Measurements from ENCODE around the gene PRG2. TPM values are rescaled to one million over a fixed set of nuclear protein-coding genes. Genes with fewer than 3 reads are reported as not detected.

Gene PRG2
- total and polyA plus RNA-seq, 5 donors, result 0.16 to 0.23 TPM; not detected in 3

- Histone ChIP-seq H3K9me3 (ENCODE audit: control insufficient read depth, low read length) (no peaks in the 10 kb centered on the region), H3K27ac (ENCODE audit: low read length) (no peak overlapping the region), H3K4me3 (ENCODE audit: low read length) (no peak overlapping the region), H3K27me3 (ENCODE audit: control insufficient read depth, insufficient read depth) (no peaks in the 10 kb centered on the region), H3K4me1 (ENCODE audit: control insufficient read depth, insufficient read depth, low read length) (peaks cover 2% of the 10 kb centered on the region)
- DNase-seq (no peak), ATAC-seq (no peak)
- WGBS, result 45% methylated on average over 4 of the region's 4 CpGs
- intact Hi-C loops (cut with DNase I), result no loop called here
Observed at GRCh38 chr11:57353446-57353845, 37.0 kb downstream of the PRG2 start.

- H3K9me3 ChIP-seq (ENCODE audit: control insufficient read depth, low read length), result no peaks in the 10 kb centered on the region
- no peak for ATAC-seq
- no peak for DNase-seq
- 49% methylated on average over 5 of the region's 5 CpGs for WGBS
- H3K4me3 ChIP-seq (ENCODE audit: low read length), result no peak overlapping the region
- intact Hi-C loops (cut with DNase I), result no loop called here
- no peaks in the 10 kb centered on the region for H3K27me3 ChIP-seq (ENCODE audit: control insufficient read depth, insufficient read depth)
- H3K27ac ChIP-seq (ENCODE audit: low read length), result no peak overlapping the region
- peaks cover 2% of the 10 kb centered on the region for H3K4me1 ChIP-seq (ENCODE audit: control insufficient read depth, insufficient read depth, low read length)
Observed at GRCh38 chr11:57353036-57353435, 37.4 kb downstream of the PRG2 start.

GRCh38 chr11:57349491-57350274, 40.8 kb downstream of the PRG2 start:
- no peak overlapping the region for H3K27ac ChIP-seq (ENCODE audit: low read length)
- no peak overlapping the region for H3K4me3 ChIP-seq (ENCODE audit: low read length)

GRCh38 chr11:57348636-57349313, 41.7 kb downstream of the PRG2 start:
- intact Hi-C loops (cut with DNase I), result loop anchor here in 3 of 4 donors (5.0 to 10.0 kb wide), 6 partner anchors 106 to 296 kb away; partner anchors contain the start of gene YPEL4 (in 3 of the 3)
- H3K9me3 ChIP-seq (ENCODE audit: control insufficient read depth, low read length), result no peaks in the 10 kb centered on the region
- no peak overlapping the region for H3K27ac ChIP-seq (ENCODE audit: low read length)
- WGBS, result 92% methylated on average over 14 of the region's 14 CpGs
- no peak overlapping the region for H3K4me3 ChIP-seq (ENCODE audit: low read length)
- ATAC-seq (no peak), DNase-seq (no peak)
- H3K27me3 ChIP-seq (ENCODE audit: control insufficient read depth, insufficient read depth), result no peaks in the 10 kb centered on the region
- H3K4me1 ChIP-seq (ENCODE audit: control insufficient read depth, insufficient read depth, low read length), result no peaks in the 10 kb centered on the region

More at GRCh38 chr11:57349491-57350274, 40.8 kb downstream of the PRG2 start:
- peaks cover 2% of the 10 kb centered on the region for H3K4me1 ChIP-seq (ENCODE audit: control insufficient read depth, insufficient read depth, low read length)
- intact Hi-C loops (cut with DNase I), result loop anchor here in 3 of 4 donors (5.0 to 10.0 kb wide), 6 partner anchors 105 to 295 kb away; partner anchors contain the start of gene YPEL4 (in 3 of the 3)
- no peaks in the 10 kb centered on the region for H3K9me3 ChIP-seq (ENCODE audit: control insufficient read depth, low read length)
- ATAC-seq (peak; percentile 54 to 73), DNase-seq (peak; percentile 62 to 88 (median 88))
- no peaks in the 10 kb centered on the region for H3K27me3 ChIP-seq (ENCODE audit: control insufficient read depth, insufficient read depth)
- WGBS, result 18% methylated on average over 31 of the region's 31 CpGs

- H3K27me3 ChIP-seq (ENCODE audit: control insufficient read depth, insufficient read depth), result no peaks in the 10 kb centered on the region
- no peaks in the 10 kb centered on the region for H3K4me1 ChIP-seq (ENCODE audit: control insufficient read depth, insufficient read depth, low read length)
- intact Hi-C loops (cut with DNase I), result loop anchor here in 3 of 4 donors (5.0 to 10.0 kb wide), 6 partner anchors 107 to 297 kb away; partner anchors contain the start of gene YPEL4 (in 3 of the 3)
- DNase-seq (no peak), ATAC-seq (no peak)
- no peak overlapping the region for H3K27ac ChIP-seq (ENCODE audit: low read length)
- 74% methylated on average over 7 of the region's 7 CpGs for WGBS
- no peaks in the 10 kb centered on the region for H3K9me3 ChIP-seq (ENCODE audit: control insufficient read depth, low read length)
- H3K4me3 ChIP-seq (ENCODE audit: low read length), result no peak overlapping the region
Observed at GRCh38 chr11:57348052-57348451, 42.4 kb downstream of the PRG2 start.

GRCh38 chr11:57347336-57347735, 43.1 kb downstream of the PRG2 start:
- Histone ChIP-seq H3K27ac (ENCODE audit: low read length) (no peak overlapping the region), H3K27me3 (ENCODE audit: control insufficient read depth, insufficient read depth) (no peaks in the 10 kb centered on the region), H3K4me3 (ENCODE audit: low read length) (no peak overlapping the region), H3K4me1 (ENCODE audit: control insufficient read depth, insufficient read depth, low read length) (no peaks in the 10 kb centered on the region), H3K9me3 (ENCODE audit: control insufficient read depth, low read length) (no peaks in the 10 kb centered on the region)
- WGBS, result 85% methylated on average over 9 of the region's 9 CpGs
- DNase-seq (no peak), ATAC-seq (no peak)
- intact Hi-C loops (cut with DNase I), result loop anchor here in 3 of 4 donors (5.0 to 10.0 kb wide), 6 partner anchors 107 to 297 kb away; partner anchors contain the start of gene YPEL4 (in 3 of the 3)

GRCh38 chr11:57345555-57346211, 44.8 kb downstream of the PRG2 start:
- Histone ChIP-seq H3K27ac (ENCODE audit: low read length) (no peak overlapping the region), H3K4me3 (ENCODE audit: low read length) (no peak overlapping the region), H3K4me1 (ENCODE audit: control insufficient read depth, insufficient read depth, low read length) (no peaks in the 10 kb centered on the region), H3K9me3 (ENCODE audit: control insufficient read depth, low read length) (no peaks in the 10 kb centered on the region), H3K27me3 (ENCODE audit: control insufficient read depth, insufficient read depth) (no peaks in the 10 kb centered on the region)
- ATAC-seq, result peak; percentile 76 to 77
- intact Hi-C loops (cut with DNase I), result loop anchor here in 3 of 4 donors (5.0 to 10.0 kb wide), 6 partner anchors 109 to 299 kb away; partner anchors contain the start of gene YPEL4 (in 3 of the 3)
- peak; percentile 63 to 84 (median 81) for DNase-seq
- 17% methylated on average over 11 of the region's 11 CpGs for WGBS

GRCh38 chr11:57344826-57345225, 45.6 kb downstream of the PRG2 start:
- DNase-seq (no peak), ATAC-seq (no peak)
- Histone ChIP-seq H3K27me3 (ENCODE audit: control insufficient read depth, insufficient read depth) (no peaks in the 10 kb centered on the region), H3K4me3 (ENCODE audit: low read length) (no peak overlapping the region), H3K27ac (ENCODE audit: low read length) (no peak overlapping the region), H3K4me1 (ENCODE audit: control insufficient read depth, insufficient read depth, low read length) (no peaks in the 10 kb centered on the region), H3K9me3 (ENCODE audit: control insufficient read depth, low read length) (no peaks in the 10 kb centered on the region)
- intact Hi-C loops (cut with DNase I), result loop anchor here in 3 of 4 donors (5.0 to 10.0 kb wide), 6 partner anchors 110 to 300 kb away; partner anchors contain the start of gene YPEL4 (in 3 of the 3)
- 93% methylated on average over 10 of the region's 10 CpGs for WGBS

- Histone ChIP-seq H3K4me3 (ENCODE audit: low read length) (no peak overlapping the region), H3K27me3 (ENCODE audit: control insufficient read depth, insufficient read depth) (no peaks in the 10 kb centered on the region), H3K27ac (ENCODE audit: low read length) (no peak overlapping the region), H3K9me3 (ENCODE audit: control insufficient read depth, low read length) (no peaks in the 10 kb centered on the region), H3K4me1 (ENCODE audit: control insufficient read depth, insufficient read depth, low read length) (no peaks in the 10 kb centered on the region)
- DNase-seq, result no peak
- intact Hi-C loops (cut with DNase I), result loop anchor here in 3 of 4 donors (10.0 kb wide), 2 partner anchors 111 to 301 kb away; partner anchors contain the start of gene YPEL4 (in 3 of the 3)
- no peak for ATAC-seq
- 67% methylated on average over 7 of the region's 7 CpGs for WGBS
Observed at GRCh38 chr11:57343825-57344224, 46.6 kb downstream of the PRG2 start.

- intact Hi-C loops (cut with DNase I), result loop anchor here in 3 of 4 donors (10.0 kb wide), 2 partner anchors 112 to 302 kb away; partner anchors contain the start of gene YPEL4 (in 3 of the 3)
- no peaks in the 10 kb centered on the region for H3K9me3 ChIP-seq (ENCODE audit: control insufficient read depth, low read length)
- ATAC-seq, result no peak
- no peak overlapping the region for H3K27ac ChIP-seq (ENCODE audit: low read length)
- H3K4me3 ChIP-seq (ENCODE audit: low read length), result no peak overlapping the region
- no peaks in the 10 kb centered on the region for H3K27me3 ChIP-seq (ENCODE audit: control insufficient read depth, insufficient read depth)
- no peaks in the 10 kb centered on the region for H3K4me1 ChIP-seq (ENCODE audit: control insufficient read depth, insufficient read depth, low read length)
- DNase-seq, result no peak
- WGBS, result 78% methylated on average over 11 of the region's 11 CpGs
Observed at GRCh38 chr11:57342702-57343101, 47.7 kb downstream of the PRG2 start.

Measured in right cardiac atrium (tissue), 5 donors.